ENCODE data around the gene UMODL1. TPM values are rescaled to one million over a fixed set of nuclear protein-coding genes. Genes with fewer than 3 reads are reported as not detected.

UMODL1 gene, protein sequence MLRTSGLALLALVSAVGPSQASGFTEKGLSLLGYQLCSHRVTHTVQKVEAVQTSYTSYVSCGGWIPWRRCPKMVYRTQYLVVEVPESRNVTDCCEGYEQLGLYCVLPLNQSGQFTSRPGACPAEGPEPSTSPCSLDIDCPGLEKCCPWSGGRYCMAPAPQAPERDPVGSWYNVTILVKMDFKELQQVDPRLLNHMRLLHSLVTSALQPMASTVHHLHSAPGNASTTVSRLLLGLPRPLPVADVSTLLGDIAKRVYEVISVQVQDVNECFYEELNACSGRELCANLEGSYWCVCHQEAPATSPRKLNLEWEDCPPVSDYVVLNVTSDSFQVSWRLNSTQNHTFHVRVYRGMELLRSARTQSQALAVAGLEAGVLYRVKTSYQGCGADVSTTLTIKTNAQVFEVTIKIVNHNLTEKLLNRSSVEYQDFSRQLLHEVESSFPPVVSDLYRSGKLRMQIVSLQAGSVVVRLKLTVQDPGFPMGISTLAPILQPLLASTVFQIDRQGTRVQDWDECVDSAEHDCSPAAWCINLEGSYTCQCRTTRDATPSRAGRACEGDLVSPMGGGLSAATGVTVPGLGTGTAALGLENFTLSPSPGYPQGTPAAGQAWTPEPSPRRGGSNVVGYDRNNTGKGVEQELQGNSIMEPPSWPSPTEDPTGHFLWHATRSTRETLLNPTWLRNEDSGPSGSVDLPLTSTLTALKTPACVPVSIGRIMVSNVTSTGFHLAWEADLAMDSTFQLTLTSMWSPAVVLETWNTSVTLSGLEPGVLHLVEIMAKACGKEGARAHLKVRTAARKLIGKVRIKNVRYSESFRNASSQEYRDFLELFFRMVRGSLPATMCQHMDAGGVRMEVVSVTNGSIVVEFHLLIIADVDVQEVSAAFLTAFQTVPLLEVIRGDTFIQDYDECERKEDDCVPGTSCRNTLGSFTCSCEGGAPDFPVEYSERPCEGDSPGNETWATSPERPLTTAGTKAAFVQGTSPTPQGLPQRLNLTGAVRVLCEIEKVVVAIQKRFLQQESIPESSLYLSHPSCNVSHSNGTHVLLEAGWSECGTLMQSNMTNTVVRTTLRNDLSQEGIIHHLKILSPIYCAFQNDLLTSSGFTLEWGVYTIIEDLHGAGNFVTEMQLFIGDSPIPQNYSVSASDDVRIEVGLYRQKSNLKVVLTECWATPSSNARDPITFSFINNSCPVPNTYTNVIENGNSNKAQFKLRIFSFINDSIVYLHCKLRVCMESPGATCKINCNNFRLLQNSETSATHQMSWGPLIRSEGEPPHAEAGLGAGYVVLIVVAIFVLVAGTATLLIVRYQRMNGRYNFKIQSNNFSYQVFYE
- total RNA-seq (1 to 10 TPM in 1 of 7 donors, under 1 TPM in 2, not detected in 4; 0.22 to 2.2 (median 0.26) TPM), polyA plus RNA-seq (under 1 TPM in 1 of 2 donors, not detected in 1; 0.01 TPM)
- long read RNA-seq, donor 1 = 0 reads
- long read RNA-seq, donor 2 = 0 reads
- long read RNA-seq, donor 3 = 0 reads

GRCh38 chr21:42071146-42071737 lies at the start of gene UMODL1:
Gene UMODL1, plus strand, starts transcription at chr21:42071317. Its CDS starts 0 bp downstream, at chr21:42071317.
- no peaks in the 10 kb centered on the region for H3K27me3 ChIP-seq

GRCh38 chr21:42021371-42022090 lies 49.6 kb upstream of the UMODL1 start:
- WGBS, 3 donors = 72 to 82% (median 75%) methylated on average over 20 of the region's 20 CpGs
- Histone ChIP-seq H3K4me3 (no peak overlapping the region), H3K27ac (no peak overlapping the region), H3K4me1 (ENCODE audit: insufficient read depth) (peaks cover 1% of the 10 kb centered on the region), H3K36me3 (no peaks in the 10 kb centered on the region), H3K9me3 (no peaks in the 10 kb centered on the region), H3K27me3 (no peaks in the 10 kb centered on the region)
- TF ChIP-seq EP300 (IDR thresholded peaks at IDR 0.05) (no peak), CTCF (IDR thresholded peaks at IDR 0.05) (no peak), POLR2A (IDR thresholded peaks at IDR 0.05) (no peak)
- no peak for DNase-seq
- intact Hi-C loops (cut with DNase I) = no loop called here

More at GRCh38 chr21:42071146-42071737, at the start of gene UMODL1:
- H3K27ac ChIP-seq = no peak within 1 kb of the TSS
- TF ChIP-seq CTCF (IDR thresholded peaks at IDR 0.05) (no peak), EP300 (IDR thresholded peaks at IDR 0.05) (no peak), POLR2A (IDR thresholded peaks at IDR 0.05) (no peak)
- H3K36me3 ChIP-seq = no peaks in the 10 kb centered on the region
- no peak within 1 kb of the TSS for H3K4me3 ChIP-seq
- no peak for DNase-seq
- intact Hi-C loops (cut with DNase I) = no loop called here
- WGBS, 3 donors = 89 to 93% (median 92%) methylated on average over 12 to 13 of the region's 13 CpGs
- no peaks in the 10 kb centered on the region for H3K9me3 ChIP-seq
- no peaks in the 10 kb centered on the region for H3K4me1 ChIP-seq (ENCODE audit: insufficient read depth)

DNA sequence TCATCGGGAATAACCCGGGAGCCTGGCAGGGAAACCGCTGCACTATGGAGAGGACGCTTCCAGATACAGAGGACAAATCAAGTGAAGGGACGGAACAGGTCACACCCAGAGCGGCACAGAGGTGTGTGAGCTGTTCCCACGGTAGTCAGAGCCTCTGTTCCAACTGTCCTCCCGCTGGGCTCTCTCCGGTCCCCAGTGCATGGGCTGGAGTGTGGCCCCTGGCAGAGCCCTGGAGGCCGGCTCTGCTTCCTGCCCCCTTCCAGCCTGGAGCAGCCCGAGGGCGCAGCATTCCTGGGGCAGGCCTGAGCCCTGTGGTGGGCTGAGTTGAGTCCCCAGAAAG lies 49.1 kb upstream of the UMODL1 start:
- no peak overlapping the region for H3K27ac ChIP-seq
- H3K4me1 ChIP-seq (ENCODE audit: insufficient read depth) = peaks cover 1% of the 10 kb centered on the region
- intact Hi-C loops (cut with DNase I) = no loop called here
- WGBS, 3 donors = 70 to 75% (median 74%) methylated on average over 12 of the region's 12 CpGs
- H3K36me3 ChIP-seq = no peaks in the 10 kb centered on the region
- H3K4me3 ChIP-seq = no peak overlapping the region
- no peaks in the 10 kb centered on the region for H3K9me3 ChIP-seq
- DNase-seq = no peak
- no peaks in the 10 kb centered on the region for H3K27me3 ChIP-seq
- no peak for TF ChIP-seq CTCF (IDR thresholded peaks at IDR 0.05)
- TF ChIP-seq POLR2A (IDR thresholded peaks at IDR 0.05) = no peak
- no peak for TF ChIP-seq EP300 (IDR thresholded peaks at IDR 0.05)

Data from ovary (tissue), 10 donors.